SH-SY5Y (cell line): ENCODE data around the gene TNXB.

Experiments
- GATA2 ChIP-seq: IDR thresholded peaks from 2 replicates; pipeline ENCODE4 v1.6.1; 2011; ENCODE audit warnings: mild to moderate bottlenecking, low read depth, low read length
- GATA3 ChIP-seq: IDR thresholded peaks from 2 replicates; pipeline ENCODE4 v1.6.1; 2011; ENCODE audit warnings: low read depth, mild to moderate bottlenecking, low read length, moderate library complexity

DNA sequence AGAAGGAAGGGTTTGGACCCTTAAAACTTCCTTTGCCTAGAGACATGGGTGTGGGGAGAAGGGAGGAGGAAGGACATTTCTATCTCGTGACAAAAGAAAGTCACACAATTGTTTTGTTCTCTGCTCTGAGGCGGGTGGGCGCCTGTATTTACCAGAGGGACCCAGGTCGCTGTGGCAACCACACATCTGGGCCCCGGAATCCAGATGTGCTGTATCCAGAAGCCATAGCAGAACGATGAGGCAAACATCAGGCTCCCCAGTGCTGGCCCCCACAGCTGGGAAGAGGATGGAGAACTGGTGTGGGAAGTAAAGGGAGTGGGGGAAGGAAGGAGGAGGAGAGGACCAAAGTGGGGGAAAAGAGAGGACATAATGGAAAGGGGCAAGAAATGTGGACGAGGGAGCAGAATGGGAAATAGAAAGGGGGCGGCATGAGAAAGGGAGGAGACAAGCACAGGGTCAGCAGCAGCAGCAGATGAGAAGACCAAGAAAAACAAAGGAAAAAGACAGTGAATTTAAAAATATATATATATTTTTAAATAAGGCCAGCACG is 3.4 kb upstream of the TNXB start:
- TF ChIP-seq GATA2 (no peak), GATA3 (no peak)
